HepG2 (cell line): ENCODE data around the gene NR1I2. TPM values are rescaled to one million over a fixed set of nuclear protein-coding genes. Genes with fewer than 3 reads are reported as not detected.

ENCODE experiments used
- ATAC-seq: fragments of 200-7000 bp; cut with Tn5 transposase; 3 replicates; pipeline ENCODE4 v1.9.1; 2020; ENCODE audit warnings: mild to moderate bottlenecking, moderate library complexity
- BruUV-seq: library from RNA; stranded (reverse); fragments of 400-500 nt; replicated peaks from 2 replicates; lab custom pipeline; 2021; lab: Mats Ljungman, UMichigan
- CTCF ChIA-PET: fragments of 300-600 bp; formaldehyde crosslinking; extraction: SDS; loops from one replicate; lab custom pipeline; 2021; ENCODE audit warnings: low total read pairs, inconsistent platforms, low intra/inter-chr PET ratio; lab: Yijun Ruan, JAX
- POLR2A ChIA-PET: fragments of 350-600 bp; sonication (Branson Sonifier 250); formaldehyde crosslinking; loops from one replicate; lab custom pipeline; 2020; ENCODE audit warnings: antibody characterized with exemption, inconsistent platforms; lab: Yijun Ruan, JAX
- DNase-seq: peaks from one replicate; pipeline ENCODE4 v3.0.0-alpha.2; 2015; ENCODE audit warnings: low spot score
- FAIRE-seq: peaks from 3 replicates; lab custom pipeline; 2011; peaks lifted over from hg19 to GRCh38; lab: Jason Lieb, UNC
- H2AFZ ChIP-seq: one replicate; pipeline ENCODE4 v1.6.1; 2011; ENCODE audit warnings: low read length, inconsistent platforms
- H3K27ac ChIP-seq: fragments of 300-600 bp; 3 replicates; pipeline ENCODE4 v1.8.0; 2011; ENCODE audit warnings: mixed run types, mild to moderate bottlenecking, mixed read lengths, low read length, inconsistent platforms; ENCODE audit not compliant: insufficient read depth; ENCODE audit errors: extremely low read length
- H3K27me3 ChIP-seq, 2 experiments: fragments of 200-600 bp in 1 of 2; 2 replicates in 1 of 2; 3 replicates in 1 of 2; pipeline versions ENCODE4 v1.6.0 to v1.8.0; 2011; ENCODE audit warnings: low read length in 2 of 2, mild to moderate bottlenecking in 2 of 2, moderate library complexity in 2 of 2, inconsistent platforms in 1 of 2; ENCODE audit not compliant: insufficient read depth in 2 of 2, control insufficient read depth in 1 of 2
- H3K36me3 ChIP-seq, 2 experiments: fragments of 200-600 bp in 1 of 2; replicated peaks in 1 of 2; 2 replicates in 1 of 2; 3 replicates in 1 of 2; pipeline versions ENCODE4 v1.5.1 to v1.8.0; 2011; ENCODE audit warnings: low read length in 2 of 2, inconsistent platforms in 1 of 2; ENCODE audit not compliant: insufficient read depth in 2 of 2, control insufficient read depth in 1 of 2
- H3K4me1 ChIP-seq: 2 replicates; pipeline ENCODE4 v1.5.1; 2012; ENCODE audit warnings: low read length, inconsistent platforms; ENCODE audit not compliant: insufficient read depth
- H3K4me2 ChIP-seq: 2 replicates; pipeline ENCODE4 v1.6.0; 2011; ENCODE audit warnings: low read depth, low read length, inconsistent platforms
- H3K4me3 ChIP-seq, 3 experiments: fragments of 200-600 bp in 1 of 3; sonication (generic), shearing (Covaris generic) in 1 of 3; replicated peaks in 1 of 3; 2 replicates each; pipeline ENCODE4 v1.5.1; 2011 to 2016; ENCODE audit warnings: low read length in 3 of 3, inconsistent platforms in 2 of 3, low read depth in 2 of 3, mild to moderate bottlenecking in 2 of 3, control low read depth in 1 of 3, mixed read lengths in 1 of 3; ENCODE audit not compliant: insufficient read depth in 1 of 3
- H3K79me2 ChIP-seq: one replicate; pipeline ENCODE4 v1.6.1; 2011; ENCODE audit warnings: low read length, inconsistent platforms; ENCODE audit not compliant: insufficient read depth
- H3K9ac ChIP-seq: 2 replicates; pipeline ENCODE4 v1.6.0; 2011; ENCODE audit warnings: mild to moderate bottlenecking, low read depth, low read length, inconsistent platforms; ENCODE audit not compliant: insufficient read depth
- H3K9me3 ChIP-seq: 2 replicates; pipeline ENCODE4 v1.5.1; 2012; ENCODE audit warnings: mild to moderate bottlenecking, low read length
- H4K20me1 ChIP-seq: 2 replicates; pipeline ENCODE4 v1.6.0; 2011; ENCODE audit warnings: inconsistent platforms, mild to moderate bottlenecking, low read length, moderate library complexity; ENCODE audit not compliant: insufficient read depth
- CCAR2 ChIP-seq: fragments of 200-400 bp; formaldehyde crosslinking; optimal IDR thresholded peaks from 2 replicates; pipeline ENCODE3; 2018; ENCODE audit warnings: low read depth, mild to moderate bottlenecking, low read length, moderate library complexity
- HIVEP1 ChIP-seq: sonication (generic); formaldehyde crosslinking; IDR thresholded peaks from 2 replicates; pipeline ENCODE4 v1.4.0; 2020; ENCODE audit warnings: mild to moderate bottlenecking, missing genetic modification reagents
- NR2F6 ChIP-seq, 2 experiments: IDR thresholded peaks; 2 replicates each; pipeline ENCODE4 v1.6.1; 2016; ENCODE audit warnings: antibody characterized with exemption in 1 of 2, mild to moderate bottlenecking in 1 of 2
- SALL1 ChIP-seq: sonication (generic); formaldehyde crosslinking; IDR thresholded peaks from 2 replicates; pipeline ENCODE4 v1.8.0; 2022; ENCODE audit warnings: mild to moderate bottlenecking, missing genetic modification reagents
- WGBS: methylation state at CpG from one replicate; pipeline ENCODE4 v1.1.6; 2017; ENCODE audit warnings: low lambda C conversion rate; 5-methylcytosine and 5-hydroxymethylcytosine counted together
- in situ Hi-C: cut with HindIII; loops from 2 replicates; pipeline ENCODE4 v1.10.0; 2017; ENCODE audit warnings: low pct_unique_long_range_greater_than_20kb; ENCODE audit not compliant: extremely low pct_ligation_motif_present
- intact Hi-C: fragments of 100-400 bp; cut with micrococcal nuclease; formaldehyde crosslinking; loops from one replicate; pipeline ENCODE4 v1.10.0; 2022; ENCODE audit not compliant: unreplicated experiment
- polyA plus RNA-seq, 8 experiments: library from polyadenylated mRNA; depleted of rRNA in 3 of 8; stranded (reverse) in 7 of 8; unstranded in 1 of 8; fragments of >200 nt; fragmentation: Illumina TruSeq in 4 of 8; extraction: Trizol in 4 of 8; gene quantifications; 2 replicates each; pipeline versions ENCODE4 v1.2.1 to v1.2.3, GENCODE V29; 2011 to 2016; ENCODE audit warnings: low read depth in 4 of 8, missing spikeins in 1 of 8, mixed read lengths in 1 of 8; ENCODE audit not compliant: insufficient read depth in 1 of 8
- total RNA-seq, 5 experiments: library from RNA; depleted of rRNA; stranded (reverse); fragments of >200 nt; fragmentation: Illumina TruSeq; extraction: Trizol; gene quantifications; 2 replicates each; pipeline ENCODE4 v1.2.3, GENCODE V29; 2016; ENCODE audit warnings: low read depth in 1 of 5
- TF ChIP-seq, protein P1 (sequence below): sonication (generic); formaldehyde crosslinking; conservative IDR thresholded peaks from 2 replicates; pipeline ENCODE4 v1.4.0; 2020; ENCODE audit warnings: mild to moderate bottlenecking, missing genetic modification reagents, moderate library complexity

Gene NR1I2
- total and polyA plus RNA-seq, 2 of the 13 experiments (the other 11 are each of a cell fraction or from before 2014, with no cell fraction given), result 8.8 to 13.4 TPM

DNA sequence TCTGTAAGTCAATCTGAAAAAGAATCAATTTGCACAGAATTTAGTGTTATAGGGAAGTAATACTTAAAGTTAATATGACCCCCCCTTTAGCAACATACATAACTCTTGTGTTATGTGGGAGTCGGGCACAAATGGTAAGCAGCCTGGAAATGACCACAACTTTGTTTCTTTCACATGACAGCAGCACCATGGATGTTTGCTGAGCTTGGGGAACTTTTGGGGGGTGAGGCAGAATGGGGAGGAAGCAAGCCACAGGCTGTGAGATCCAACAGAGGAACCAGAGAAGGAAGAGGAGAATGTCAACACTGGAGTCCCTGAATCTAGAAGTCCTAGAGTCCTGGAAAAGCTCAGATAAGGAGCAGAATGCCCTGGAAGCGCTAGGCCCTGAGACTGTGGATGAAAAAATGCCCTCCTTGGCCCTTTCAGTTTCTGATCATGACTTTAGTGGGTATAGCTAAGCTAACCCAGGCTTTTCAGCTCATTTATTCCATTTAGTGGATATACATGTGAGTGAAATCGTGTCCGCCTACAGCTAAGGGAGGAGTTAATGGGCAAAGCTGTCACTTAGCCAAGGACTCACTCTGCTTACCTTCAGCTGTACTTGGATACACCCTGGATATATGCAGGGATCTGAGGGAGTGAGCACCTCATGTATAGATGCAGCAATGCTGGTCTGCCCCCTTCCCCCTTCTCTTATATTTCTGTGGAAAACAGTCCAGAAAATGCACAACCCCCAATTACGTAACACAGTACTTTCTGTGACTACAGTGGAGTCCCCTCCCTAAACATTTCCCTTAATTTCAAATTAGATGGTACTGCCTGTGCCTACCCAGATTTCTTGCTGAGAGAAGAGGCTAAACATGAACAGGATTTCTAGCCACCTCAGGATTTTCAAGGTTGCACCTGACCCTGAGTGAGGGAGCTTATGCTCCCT, 40.0 kb upstream of the NR1I2 start:
- H3K27me3 ChIP-seq, result no peaks in the 10 kb centered on the region

More for the DNA sequence above, 40.0 kb upstream of the NR1I2 start:
- TF ChIP-seq CCAR2 (no peak), SALL1 (CRISPR knock-in tag) (no peak), NR2F6 (IDR thresholded peaks at IDR 0.05) (no peak), NR2F6 (CRISPR knock-in tag; IDR thresholded peaks at IDR 0.05) (no peak), HIVEP1 (no peak)
- TF ChIP-seq, protein P1, sequence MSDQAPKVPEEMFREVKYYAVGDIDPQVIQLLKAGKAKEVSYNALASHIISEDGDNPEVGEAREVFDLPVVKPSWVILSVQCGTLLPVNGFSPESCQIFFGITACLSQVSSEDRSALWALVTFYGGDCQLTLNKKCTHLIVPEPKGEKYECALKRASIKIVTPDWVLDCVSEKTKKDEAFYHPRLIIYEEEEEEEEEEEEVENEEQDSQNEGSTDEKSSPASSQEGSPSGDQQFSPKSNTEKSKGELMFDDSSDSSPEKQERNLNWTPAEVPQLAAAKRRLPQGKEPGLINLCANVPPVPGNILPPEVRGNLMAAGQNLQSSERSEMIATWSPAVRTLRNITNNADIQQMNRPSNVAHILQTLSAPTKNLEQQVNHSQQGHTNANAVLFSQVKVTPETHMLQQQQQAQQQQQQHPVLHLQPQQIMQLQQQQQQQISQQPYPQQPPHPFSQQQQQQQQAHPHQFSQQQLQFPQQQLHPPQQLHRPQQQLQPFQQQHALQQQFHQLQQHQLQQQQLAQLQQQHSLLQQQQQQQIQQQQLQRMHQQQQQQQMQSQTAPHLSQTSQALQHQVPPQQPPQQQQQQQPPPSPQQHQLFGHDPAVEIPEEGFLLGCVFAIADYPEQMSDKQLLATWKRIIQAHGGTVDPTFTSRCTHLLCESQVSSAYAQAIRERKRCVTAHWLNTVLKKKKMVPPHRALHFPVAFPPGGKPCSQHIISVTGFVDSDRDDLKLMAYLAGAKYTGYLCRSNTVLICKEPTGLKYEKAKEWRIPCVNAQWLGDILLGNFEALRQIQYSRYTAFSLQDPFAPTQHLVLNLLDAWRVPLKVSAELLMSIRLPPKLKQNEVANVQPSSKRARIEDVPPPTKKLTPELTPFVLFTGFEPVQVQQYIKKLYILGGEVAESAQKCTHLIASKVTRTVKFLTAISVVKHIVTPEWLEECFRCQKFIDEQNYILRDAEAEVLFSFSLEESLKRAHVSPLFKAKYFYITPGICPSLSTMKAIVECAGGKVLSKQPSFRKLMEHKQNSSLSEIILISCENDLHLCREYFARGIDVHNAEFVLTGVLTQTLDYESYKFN (CRISPR knock-in tag), result no peak
- Histone ChIP-seq H3K4me2 (no peak overlapping the region), H3K4me1 (no peaks in the 10 kb centered on the region), H3K27ac (no peak overlapping the region), H4K20me1 (no peaks in the 10 kb centered on the region), H3K4me3 (no peak overlapping the region), H2AFZ (no peak overlapping the region), H3K9me3 (no peaks in the 10 kb centered on the region), H3K79me2 (no peaks in the 10 kb centered on the region), H3K9ac (no peak overlapping the region), H3K36me3 (no peaks in the 10 kb centered on the region)
- no TSS peak for BruUV-seq
- no peak for DNase-seq
- in situ Hi-C loops (no loop called here), intact Hi-C loops (no loop called here)
- POLR2A ChIA-PET, result no interaction called here
- 76% methylated on average over 3 of the region's 5 CpGs for WGBS
- no peak for FAIRE-seq
- no peak for ATAC-seq
- CTCF ChIA-PET, result no interaction called here
